ENCODE data around the gene ABTB2. TPM values are rescaled to one million over a fixed set of nuclear protein-coding genes. Genes with fewer than 3 reads are reported as not detected.

Gene ABTB2
- total and polyA plus RNA-seq, 2 experiments from 2014 or later: 2.6 to 12.1 TPM

DNA sequence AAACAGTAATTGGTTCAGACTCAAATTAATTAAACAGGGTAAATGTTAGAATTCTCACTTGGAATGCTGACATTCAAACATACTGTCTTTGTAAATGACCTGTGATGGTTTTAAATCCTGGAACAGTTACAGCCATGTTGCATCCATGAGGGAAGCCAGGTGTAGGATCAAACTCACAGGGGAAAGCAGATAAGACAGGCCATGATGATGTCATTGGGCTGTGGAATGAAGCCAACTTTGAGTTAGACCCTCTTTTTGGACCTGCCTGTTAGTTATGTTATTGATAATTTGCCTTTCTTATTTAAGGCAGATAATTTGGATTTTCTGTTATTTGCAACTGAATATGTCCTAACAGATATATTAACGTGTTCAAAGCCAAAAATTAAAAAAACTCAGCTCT lies 39.3 kb upstream of the ABTB2 start:
- no peaks in the 10 kb centered on the region for H3K9me2 ChIP-seq (ENCODE audit: insufficient read depth)
- H3K27ac ChIP-seq (ENCODE audit: low read depth): no peak overlapping the region
- peaks cover 10% of the 10 kb centered on the region for H3K4me1 Mint-ChIP-seq
- no peaks in the 10 kb centered on the region for H3K79me2 ChIP-seq (replicated peaks; ENCODE audit: insufficient read depth)
- no peaks in the 10 kb centered on the region for H3K36me3 ChIP-seq (ENCODE audit: insufficient read depth)
- H3K27me3 ChIP-seq (ENCODE audit: insufficient read depth): no peaks in the 10 kb centered on the region
- no peaks in the 10 kb centered on the region for H4K20me1 ChIP-seq (replicated peaks; ENCODE audit: insufficient read depth)
- H3F3A ChIP-seq (replicated peaks; ENCODE audit: low read depth): no peaks in the 10 kb centered on the region
- no peaks in the 10 kb centered on the region for H3K4me1 ChIP-seq (ENCODE audit: insufficient read depth)
- no peak overlapping the region for H2AFZ ChIP-seq
- TF ChIP-seq POLR2AphosphoS5 (IDR thresholded peaks at IDR 0.05; ENCODE audit: low read depth): no peak
- TF ChIP-seq EZH2phosphoT487 (IDR thresholded peaks at IDR 0.05; ENCODE audit: unreplicated experiment): no peak
- no peak for TF ChIP-seq ZNF331 (CRISPR knock-in tag; IDR thresholded peaks at IDR 0.05; ENCODE audit: low read depth)
- TF ChIP-seq, protein P1, sequence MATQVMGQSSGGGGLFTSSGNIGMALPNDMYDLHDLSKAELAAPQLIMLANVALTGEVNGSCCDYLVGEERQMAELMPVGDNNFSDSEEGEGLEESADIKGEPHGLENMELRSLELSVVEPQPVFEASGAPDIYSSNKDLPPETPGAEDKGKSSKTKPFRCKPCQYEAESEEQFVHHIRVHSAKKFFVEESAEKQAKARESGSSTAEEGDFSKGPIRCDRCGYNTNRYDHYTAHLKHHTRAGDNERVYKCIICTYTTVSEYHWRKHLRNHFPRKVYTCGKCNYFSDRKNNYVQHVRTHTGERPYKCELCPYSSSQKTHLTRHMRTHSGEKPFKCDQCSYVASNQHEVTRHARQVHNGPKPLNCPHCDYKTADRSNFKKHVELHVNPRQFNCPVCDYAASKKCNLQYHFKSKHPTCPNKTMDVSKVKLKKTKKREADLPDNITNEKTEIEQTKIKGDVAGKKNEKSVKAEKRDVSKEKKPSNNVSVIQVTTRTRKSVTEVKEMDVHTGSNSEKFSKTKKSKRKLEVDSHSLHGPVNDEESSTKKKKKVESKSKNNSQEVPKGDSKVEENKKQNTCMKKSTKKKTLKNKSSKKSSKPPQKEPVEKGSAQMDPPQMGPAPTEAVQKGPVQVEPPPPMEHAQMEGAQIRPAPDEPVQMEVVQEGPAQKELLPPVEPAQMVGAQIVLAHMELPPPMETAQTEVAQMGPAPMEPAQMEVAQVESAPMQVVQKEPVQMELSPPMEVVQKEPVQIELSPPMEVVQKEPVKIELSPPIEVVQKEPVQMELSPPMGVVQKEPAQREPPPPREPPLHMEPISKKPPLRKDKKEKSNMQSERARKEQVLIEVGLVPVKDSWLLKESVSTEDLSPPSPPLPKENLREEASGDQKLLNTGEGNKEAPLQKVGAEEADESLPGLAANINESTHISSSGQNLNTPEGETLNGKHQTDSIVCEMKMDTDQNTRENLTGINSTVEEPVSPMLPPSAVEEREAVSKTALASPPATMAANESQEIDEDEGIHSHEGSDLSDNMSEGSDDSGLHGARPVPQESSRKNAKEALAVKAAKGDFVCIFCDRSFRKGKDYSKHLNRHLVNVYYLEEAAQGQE (IDR thresholded peaks at IDR 0.05; ENCODE audit: unreplicated experiment): no peak
- TF ChIP-seq, protein P2, sequence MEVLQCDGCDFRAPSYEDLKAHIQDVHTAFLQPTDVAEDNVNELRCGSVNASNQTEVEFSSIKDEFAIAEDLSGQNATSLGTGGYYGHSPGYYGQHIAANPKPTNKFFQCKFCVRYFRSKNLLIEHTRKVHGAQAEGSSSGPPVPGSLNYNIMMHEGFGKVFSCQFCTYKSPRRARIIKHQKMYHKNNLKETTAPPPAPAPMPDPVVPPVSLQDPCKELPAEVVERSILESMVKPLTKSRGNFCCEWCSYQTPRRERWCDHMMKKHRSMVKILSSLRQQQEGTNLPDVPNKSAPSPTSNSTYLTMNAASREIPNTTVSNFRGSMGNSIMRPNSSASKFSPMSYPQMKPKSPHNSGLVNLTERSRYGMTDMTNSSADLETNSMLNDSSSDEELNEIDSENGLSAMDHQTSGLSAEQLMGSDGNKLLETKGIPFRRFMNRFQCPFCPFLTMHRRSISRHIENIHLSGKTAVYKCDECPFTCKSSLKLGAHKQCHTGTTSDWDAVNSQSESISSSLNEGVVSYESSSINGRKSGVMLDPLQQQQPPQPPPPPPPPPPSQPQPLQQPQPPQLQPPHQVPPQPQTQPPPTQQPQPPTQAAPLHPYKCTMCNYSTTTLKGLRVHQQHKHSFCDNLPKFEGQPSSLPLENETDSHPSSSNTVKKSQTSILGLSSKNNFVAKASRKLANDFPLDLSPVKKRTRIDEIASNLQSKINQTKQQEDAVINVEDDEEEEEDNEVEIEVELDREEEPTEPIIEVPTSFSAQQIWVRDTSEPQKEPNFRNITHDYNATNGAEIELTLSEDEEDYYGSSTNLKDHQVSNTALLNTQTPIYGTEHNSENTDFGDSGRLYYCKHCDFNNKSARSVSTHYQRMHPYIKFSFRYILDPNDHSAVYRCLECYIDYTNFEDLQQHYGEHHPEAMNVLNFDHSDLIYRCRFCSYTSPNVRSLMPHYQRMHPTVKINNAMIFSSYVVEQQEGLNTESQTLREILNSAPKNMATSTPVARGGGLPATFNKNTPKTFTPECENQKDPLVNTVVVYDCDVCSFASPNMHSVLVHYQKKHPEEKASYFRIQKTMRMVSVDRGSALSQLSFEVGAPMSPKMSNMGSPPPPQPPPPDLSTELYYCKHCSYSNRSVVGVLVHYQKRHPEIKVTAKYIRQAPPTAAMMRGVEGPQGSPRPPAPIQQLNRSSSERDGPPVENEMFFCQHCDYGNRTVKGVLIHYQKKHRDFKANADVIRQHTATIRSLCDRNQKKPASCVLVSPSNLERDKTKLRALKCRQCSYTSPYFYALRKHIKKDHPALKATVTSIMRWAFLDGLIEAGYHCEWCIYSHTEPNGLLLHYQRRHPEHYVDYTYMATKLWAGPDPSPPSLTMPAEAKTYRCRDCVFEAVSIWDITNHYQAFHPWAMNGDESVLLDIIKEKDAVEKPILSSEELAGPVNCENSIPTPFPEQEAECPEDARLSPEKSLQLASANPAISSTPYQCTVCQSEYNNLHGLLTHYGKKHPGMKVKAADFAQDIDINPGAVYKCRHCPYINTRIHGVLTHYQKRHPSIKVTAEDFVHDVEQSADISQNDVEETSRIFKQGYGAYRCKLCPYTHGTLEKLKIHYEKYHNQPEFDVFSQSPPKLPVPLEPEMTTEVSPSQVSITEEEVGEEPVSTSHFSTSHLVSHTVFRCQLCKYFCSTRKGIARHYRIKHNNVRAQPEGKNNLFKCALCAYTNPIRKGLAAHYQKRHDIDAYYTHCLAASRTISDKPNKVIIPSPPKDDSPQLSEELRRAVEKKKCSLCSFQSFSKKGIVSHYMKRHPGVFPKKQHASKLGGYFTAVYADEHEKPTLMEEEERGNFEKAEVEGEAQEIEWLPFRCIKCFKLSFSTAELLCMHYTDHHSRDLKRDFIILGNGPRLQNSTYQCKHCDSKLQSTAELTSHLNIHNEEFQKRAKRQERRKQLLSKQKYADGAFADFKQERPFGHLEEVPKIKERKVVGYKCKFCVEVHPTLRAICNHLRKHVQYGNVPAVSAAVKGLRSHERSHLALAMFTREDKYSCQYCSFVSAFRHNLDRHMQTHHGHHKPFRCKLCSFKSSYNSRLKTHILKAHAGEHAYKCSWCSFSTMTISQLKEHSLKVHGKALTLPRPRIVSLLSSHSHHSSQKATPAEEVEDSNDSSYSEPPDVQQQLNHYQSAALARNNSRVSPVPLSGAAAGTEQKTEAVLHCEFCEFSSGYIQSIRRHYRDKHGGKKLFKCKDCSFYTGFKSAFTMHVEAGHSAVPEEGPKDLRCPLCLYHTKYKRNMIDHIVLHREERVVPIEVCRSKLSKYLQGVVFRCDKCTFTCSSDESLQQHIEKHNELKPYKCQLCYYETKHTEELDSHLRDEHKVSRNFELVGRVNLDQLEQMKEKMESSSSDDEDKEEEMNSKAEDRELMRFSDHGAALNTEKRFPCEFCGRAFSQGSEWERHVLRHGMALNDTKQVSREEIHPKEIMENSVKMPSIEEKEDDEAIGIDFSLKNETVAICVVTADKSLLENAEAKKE (CRISPR knock-in tag; IDR thresholded peaks at IDR 0.05): no peak
- no peak for TF ChIP-seq NANOG (IDR thresholded peaks at IDR 0.05; ENCODE audit: borderline replicate concordance)
- TF ChIP-seq, protein P3, sequence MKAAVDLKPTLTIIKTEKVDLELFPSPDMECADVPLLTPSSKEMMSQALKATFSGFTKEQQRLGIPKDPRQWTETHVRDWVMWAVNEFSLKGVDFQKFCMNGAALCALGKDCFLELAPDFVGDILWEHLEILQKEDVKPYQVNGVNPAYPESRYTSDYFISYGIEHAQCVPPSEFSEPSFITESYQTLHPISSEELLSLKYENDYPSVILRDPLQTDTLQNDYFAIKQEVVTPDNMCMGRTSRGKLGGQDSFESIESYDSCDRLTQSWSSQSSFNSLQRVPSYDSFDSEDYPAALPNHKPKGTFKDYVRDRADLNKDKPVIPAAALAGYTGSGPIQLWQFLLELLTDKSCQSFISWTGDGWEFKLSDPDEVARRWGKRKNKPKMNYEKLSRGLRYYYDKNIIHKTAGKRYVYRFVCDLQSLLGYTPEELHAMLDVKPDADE (IDR thresholded peaks at IDR 0.05): no peak
- TF ChIP-seq ZNF114 (CRISPR knock-in tag; IDR thresholded peaks at IDR 0.05): no peak
- no peak for TF ChIP-seq CTCF (conservative IDR thresholded peaks at IDR 0.05; ENCODE audit: low read depth in 2 of 2)
- no peak for TF ChIP-seq STAT1 (IDR thresholded peaks at IDR 0.05; ENCODE audit: unreplicated experiment)
- TF ChIP-seq EZH2 (IDR thresholded peaks at IDR 0.05; ENCODE audit: low read depth, unreplicated experiment): no peak
- TF ChIP-seq JUNB (IDR thresholded peaks at IDR 0.05; ENCODE audit: unreplicated experiment): no peak
- no peak for TF ChIP-seq CREB1 (CRISPR knock-in tag; IDR thresholded peaks at IDR 0.05; ENCODE audit: low read depth)
- no peak overlapping the region for H3K4me3 Mint-ChIP-seq
- H3K4me2 ChIP-seq: no peak overlapping the region
- peaks cover 2% of the 10 kb centered on the region for H3K27me3 Mint-ChIP-seq (ENCODE audit: insufficient read depth, low read depth, poor library complexity)
- no peak overlapping the region for H3K4me3 ChIP-seq
- no peak overlapping the region for H3K27ac Mint-ChIP-seq
- ATAC-seq (no peak), DNase-seq (ENCODE audit: low spot score) (no peak)
- H3K9me3 Mint-ChIP-seq: peaks cover 2% of the 10 kb centered on the region; the same call in 1 of the 3 replicates
- no peaks in the 10 kb centered on the region for H3K36me3 Mint-ChIP-seq (ENCODE audit: low read depth)

Measured in GM23338 (cell line).